Sigmoid colon (tissue), 7 donors: Measurements from ENCODE around the gene KLK7. TPM values are rescaled to one million over a fixed set of nuclear protein-coding genes. Genes with fewer than 3 reads are reported as not detected.

Experiments
- DNase-seq: peaks from one replicate; pipeline ENCODE4 v3.0.0-alpha.2; 2019
- H3K27ac ChIP-seq, 4 donors: fragments of 200-600 bp; sonication (generic); one replicate each; pipeline ENCODE4 v1.5.1; 2016 to 2019; ENCODE audit warnings: mild to moderate bottlenecking in 1 of 4
- H3K27me3 ChIP-seq, 3 donors: fragments of 200-600 bp; sonication (generic); one replicate each; pipeline ENCODE4 v1.5.1; 2019; ENCODE audit warnings: mild to moderate bottlenecking in 1 of 3
- H3K36me3 ChIP-seq, 4 donors: fragments of 200-600 bp; sonication (generic); one replicate each; pipeline ENCODE4 v1.5.1; 2016 to 2019
- H3K4me1 ChIP-seq, 4 donors: fragments of 200-600 bp; sonication (generic); one replicate each; pipeline ENCODE4 v1.5.1; 2017 to 2019
- H3K4me3 ChIP-seq, 4 donors: fragments of 200-600 bp; sonication (generic); one replicate each; pipeline ENCODE4 v1.5.1; 2017 to 2019; ENCODE audit warnings: mild to moderate bottlenecking in 2 of 4, moderate library complexity in 1 of 4
- H3K9me3 ChIP-seq, 4 donors: fragments of 200-600 bp in 3 of 4; sonication (generic) in 3 of 4; one replicate each; pipeline versions ENCODE4 v1.5.1 to v1.6.1; 2013 to 2019
- CTCF ChIP-seq, 4 experiments: fragments of 450-650 bp in 3 of 4; fragments of 200-600 bp in 1 of 4; IDR thresholded peaks; one replicate each; pipeline ENCODE4 v1.5.1; 2016 to 2019; ENCODE audit warnings: antibody characterized with exemption in 4 of 4, mild to moderate bottlenecking in 3 of 4, moderate library complexity in 2 of 4
- EP300 ChIP-seq, 4 donors: sonication (generic); formaldehyde crosslinking; IDR thresholded peaks; one replicate each; pipeline ENCODE4 v1.6.1; 2017; ENCODE audit warnings: antibody characterized with exemption in 4 of 4
- POLR2A ChIP-seq, 2 donors: fragments of 450-650 bp; IDR thresholded peaks; one replicate each; pipeline ENCODE4 v1.6.1; 2016; ENCODE audit warnings: antibody characterized with exemption in 2 of 2, mild to moderate bottlenecking in 2 of 2, moderate library complexity in 2 of 2
- POLR2AphosphoS5 ChIP-seq, 4 donors: sonication (generic); formaldehyde crosslinking; IDR thresholded peaks; one replicate each; pipeline ENCODE4 v1.6.1; 2017; ENCODE audit warnings: antibody characterized with exemption in 4 of 4
- WGBS, 2 donors: extraction: QIAGEN DNeasy Blood & Tissue Kit; methylation state at CpG; one replicate each; pipeline ENCODE4 v1.1.7; 2013; 5-methylcytosine and 5-hydroxymethylcytosine counted together
- intact Hi-C: fragments of 100-400 bp; cut with DNase I; formaldehyde crosslinking; loops from one replicate; pipeline ENCODE4 v1.15.1; 2023
- polyA plus RNA-seq, 3 donors: library from polyadenylated mRNA; stranded (reverse); fragments of 200-250 nt; gene quantifications; one replicate each; pipeline ENCODE4 v1.2.3, GENCODE V29; 2013
- total RNA-seq, 4 donors: library from RNA; depleted of rRNA; stranded (reverse); fragments of >200 nt; gene quantifications; one replicate each; pipeline ENCODE4 v1.1.0, GENCODE V29; 2016
- donor health status: healthy with polysubstance abuse.
- donor health status: Bipolar disorder and iron deficiency.
- donor health status: healthy.

The KLK7 gene
- total and polyA plus RNA-seq, 7 donors: not detected

- peaks cover 18 to 88% (median 57%) of the 10 kb centered on the region in 3 donors for H3K27me3 ChIP-seq
These were observed 33.3 kb upstream of the KLK7 start for GRCh38 chr19:51016798-51017683.

GRCh38 chr19:51015691-51016267, 32.1 kb upstream of the KLK7 start:
- no peak for TF ChIP-seq EP300 (IDR thresholded peaks at IDR 0.05)
- no peak for TF ChIP-seq POLR2A (IDR thresholded peaks at IDR 0.05)
- no peak for TF ChIP-seq CTCF (IDR thresholded peaks at IDR 0.05)
- TF ChIP-seq POLR2AphosphoS5 (IDR thresholded peaks at IDR 0.05): no peak
- H3K27ac ChIP-seq: no peak overlapping the region
- 85 to 88% methylated on average over 19 of the region's 19 CpGs for WGBS, 2 donors
- H3K36me3 ChIP-seq: no peaks in the 10 kb centered on the region
- no peak overlapping the region for H3K4me3 ChIP-seq
- peaks cover 0 to 26% (median 18%) of the 10 kb centered on the region in 4 donors for H3K4me1 ChIP-seq
- no peaks in the 10 kb centered on the region for H3K9me3 ChIP-seq
- H3K27me3 ChIP-seq: peaks cover 18 to 88% (median 57%) of the 10 kb centered on the region in 3 donors
- DNase-seq: no peak
- intact Hi-C loops: no loop called here

More at GRCh38 chr19:51016798-51017683, 33.3 kb upstream of the KLK7 start:
- intact Hi-C loops: no loop called here
- peaks cover 0 to 26% (median 18%) of the 10 kb centered on the region in 4 donors for H3K4me1 ChIP-seq
- no peaks in the 10 kb centered on the region for H3K9me3 ChIP-seq
- peak overlapping the region in 1 of 4 donors; percentile 18 for H3K27ac ChIP-seq
- H3K4me3 ChIP-seq: peak overlapping the region in 3 of 4 donors; percentile 1 to 27 (median 8)
- DNase-seq: no peak
- peak in 2 of 4 experiments; percentile 27 to 60 for TF ChIP-seq CTCF (IDR thresholded peaks at IDR 0.05)
- TF ChIP-seq POLR2AphosphoS5 (IDR thresholded peaks at IDR 0.05): no peak
- no peaks in the 10 kb centered on the region for H3K36me3 ChIP-seq
- WGBS, 2 donors: 3 to 7% methylated on average over 68 of the region's 68 CpGs

- Histone ChIP-seq H3K27me3 (peaks cover 17 to 87% (median 63%) of the 10 kb centered on the region in 3 donors), H3K9me3 (no peaks in the 10 kb centered on the region), H3K36me3 (no peaks in the 10 kb centered on the region), H3K4me3 (no peak overlapping the region), H3K4me1 (peaks cover 0 to 20% (median 17%) of the 10 kb centered on the region in 4 donors), H3K27ac (no peak overlapping the region)
- 82 to 88% methylated on average over 6 of the region's 6 CpGs for WGBS, 2 donors
- TF ChIP-seq POLR2A (IDR thresholded peaks at IDR 0.05) (no peak), EP300 (IDR thresholded peaks at IDR 0.05) (no peak), CTCF (IDR thresholded peaks at IDR 0.05) (no peak), POLR2AphosphoS5 (IDR thresholded peaks at IDR 0.05) (no peak)
- no peak for DNase-seq
- intact Hi-C loops: no loop called here
These were observed 30.5 kb upstream of the KLK7 start for GRCh38 chr19:51014242-51014641.

- H3K27ac ChIP-seq: no peak overlapping the region
- no peak for TF ChIP-seq POLR2A (IDR thresholded peaks at IDR 0.05)
- TF ChIP-seq EP300 (IDR thresholded peaks at IDR 0.05): no peak
- TF ChIP-seq POLR2AphosphoS5 (IDR thresholded peaks at IDR 0.05): no peak
- TF ChIP-seq CTCF (IDR thresholded peaks at IDR 0.05): no peak
- no peaks in the 10 kb centered on the region for H3K36me3 ChIP-seq
- 63 to 73% methylated on average over 12 of the region's 12 CpGs for WGBS, 2 donors
- intact Hi-C loops: no loop called here
- peaks cover 10 to 79% (median 50%) of the 10 kb centered on the region in 3 donors for H3K27me3 ChIP-seq
- H3K4me3 ChIP-seq: no peak overlapping the region
- H3K9me3 ChIP-seq: no peaks in the 10 kb centered on the region
- no peak for DNase-seq
- H3K4me1 ChIP-seq: peaks cover 0 to 8% (median 8%) of the 10 kb centered on the region in 4 donors
These were observed 29.0 kb upstream of the KLK7 start for GRCh38 chr19:51012661-51013190.
